ENCODE data around the gene C1QTNF1. TPM values are rescaled to one million over a fixed set of nuclear protein-coding genes. Genes with fewer than 3 reads are reported as not detected.

Gene C1QTNF1
- total RNA-seq, 1 experiment from 2014 or later, result 4.0 TPM

DNA sequence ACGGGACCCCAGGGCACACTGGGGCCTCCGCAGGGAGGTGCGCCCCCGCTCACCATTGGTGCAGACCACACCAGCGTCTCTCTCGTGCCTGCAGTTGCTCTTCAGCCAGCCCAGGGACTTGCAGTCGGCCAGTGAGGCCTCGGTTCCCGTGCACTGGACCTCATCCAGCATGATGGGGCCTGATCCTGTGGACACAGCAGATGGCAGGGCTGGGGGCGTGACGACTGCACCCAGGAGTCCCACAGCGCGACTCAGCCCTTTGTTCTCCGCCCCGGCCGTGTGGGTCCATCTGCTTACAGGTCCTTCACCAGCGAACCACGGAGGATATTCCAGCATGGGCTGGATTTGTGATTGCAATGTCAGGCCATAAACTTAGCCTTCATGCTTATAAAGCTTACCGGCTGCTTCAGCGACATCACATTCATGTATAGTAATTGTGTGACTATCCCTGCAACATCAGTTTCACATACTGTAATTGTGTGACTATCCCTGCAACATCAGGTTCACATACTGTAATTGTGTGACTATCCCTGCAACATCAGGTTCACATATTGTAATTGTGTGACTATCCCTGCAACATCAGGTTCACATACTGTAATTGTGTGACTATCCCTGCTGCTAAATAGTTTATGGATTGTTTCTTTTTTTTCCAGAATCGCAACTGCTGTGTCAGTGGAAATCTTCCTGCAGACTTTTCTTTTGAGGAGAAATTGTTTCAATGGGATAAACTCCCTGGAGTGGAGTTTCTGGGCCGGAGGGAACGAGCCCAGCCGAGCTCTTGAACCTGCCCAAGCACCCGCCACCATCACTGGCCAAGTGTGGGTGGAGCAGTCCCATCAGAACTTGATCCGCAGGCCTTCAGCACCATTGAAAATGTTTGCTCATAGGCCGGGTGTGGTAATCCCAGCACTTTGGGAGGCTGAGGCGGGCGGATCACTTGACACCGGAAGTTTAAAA, 49.1 kb upstream of the C1QTNF1 start:
- Histone ChIP-seq H3K4me3 (replicated peaks in 1 of 2; ENCODE audit: low read depth in 1 of 2, low read length in 2 of 2) (no peak overlapping the region), H3K9ac (ENCODE audit: low read length) (no peak overlapping the region)
- POLR2A ChIA-PET, result interaction anchor here (0.7 kb wide), 1 partner anchor 103 kb away, joined by 4 read pairs; no protein-coding TSS in a partner anchor

DNA sequence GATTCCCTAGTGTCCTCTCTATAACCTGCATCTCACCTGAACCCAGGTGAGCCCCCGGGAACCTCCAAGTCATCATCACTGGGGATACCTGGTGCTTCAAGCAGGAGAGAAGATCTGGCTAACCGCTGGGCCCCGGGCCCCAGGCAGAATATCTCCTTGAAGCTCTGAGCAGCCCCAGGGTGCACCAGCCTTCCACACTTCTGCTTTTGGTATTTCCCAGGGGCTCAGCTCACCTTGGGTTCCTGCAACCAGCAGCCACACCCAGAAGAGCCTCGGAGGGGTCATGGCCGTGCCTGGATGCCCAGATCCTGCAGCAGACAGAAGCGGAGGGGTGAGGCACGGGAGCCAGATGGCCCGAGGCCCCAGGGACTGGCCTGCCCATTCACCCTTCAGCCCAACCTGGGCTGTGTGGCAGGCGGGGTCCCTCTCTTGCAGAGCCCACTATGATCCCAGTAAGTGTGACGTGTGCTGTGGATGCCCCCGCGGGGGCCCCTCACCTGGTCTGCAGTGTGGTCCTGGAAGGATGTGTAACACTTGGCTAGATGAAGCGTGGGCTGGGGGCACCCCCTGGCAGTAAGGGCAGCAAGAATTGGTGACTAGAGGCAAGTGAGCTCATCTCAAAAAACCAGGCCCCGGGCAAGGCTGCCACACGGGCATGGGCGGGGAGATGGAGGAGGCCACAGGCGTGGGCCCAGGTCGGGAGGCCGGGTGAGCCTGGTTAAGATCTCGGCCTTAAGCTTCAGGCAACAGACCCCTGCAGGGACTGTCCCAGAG, 46.9 kb upstream of the C1QTNF1 start:
- H3K4me3 ChIP-seq (replicated peaks in 1 of 2; ENCODE audit: low read depth in 1 of 2, low read length in 2 of 2), result no peak overlapping the region
- CTCF ChIA-PET, result no interaction called here
- no peak for TF ChIP-seq SRF (IDR thresholded peaks at IDR 0.05; ENCODE audit: low read depth)
- no peak for TF ChIP-seq ZNF274 (IDR thresholded peaks at IDR 0.05; ENCODE audit: low read depth, low read length)
- no peak for TF ChIP-seq ZFX (IDR thresholded peaks at IDR 0.05)
- TF ChIP-seq EGR1 (IDR thresholded peaks at IDR 0.05; ENCODE audit: low read depth), result no peak
- TF ChIP-seq, protein P1, sequence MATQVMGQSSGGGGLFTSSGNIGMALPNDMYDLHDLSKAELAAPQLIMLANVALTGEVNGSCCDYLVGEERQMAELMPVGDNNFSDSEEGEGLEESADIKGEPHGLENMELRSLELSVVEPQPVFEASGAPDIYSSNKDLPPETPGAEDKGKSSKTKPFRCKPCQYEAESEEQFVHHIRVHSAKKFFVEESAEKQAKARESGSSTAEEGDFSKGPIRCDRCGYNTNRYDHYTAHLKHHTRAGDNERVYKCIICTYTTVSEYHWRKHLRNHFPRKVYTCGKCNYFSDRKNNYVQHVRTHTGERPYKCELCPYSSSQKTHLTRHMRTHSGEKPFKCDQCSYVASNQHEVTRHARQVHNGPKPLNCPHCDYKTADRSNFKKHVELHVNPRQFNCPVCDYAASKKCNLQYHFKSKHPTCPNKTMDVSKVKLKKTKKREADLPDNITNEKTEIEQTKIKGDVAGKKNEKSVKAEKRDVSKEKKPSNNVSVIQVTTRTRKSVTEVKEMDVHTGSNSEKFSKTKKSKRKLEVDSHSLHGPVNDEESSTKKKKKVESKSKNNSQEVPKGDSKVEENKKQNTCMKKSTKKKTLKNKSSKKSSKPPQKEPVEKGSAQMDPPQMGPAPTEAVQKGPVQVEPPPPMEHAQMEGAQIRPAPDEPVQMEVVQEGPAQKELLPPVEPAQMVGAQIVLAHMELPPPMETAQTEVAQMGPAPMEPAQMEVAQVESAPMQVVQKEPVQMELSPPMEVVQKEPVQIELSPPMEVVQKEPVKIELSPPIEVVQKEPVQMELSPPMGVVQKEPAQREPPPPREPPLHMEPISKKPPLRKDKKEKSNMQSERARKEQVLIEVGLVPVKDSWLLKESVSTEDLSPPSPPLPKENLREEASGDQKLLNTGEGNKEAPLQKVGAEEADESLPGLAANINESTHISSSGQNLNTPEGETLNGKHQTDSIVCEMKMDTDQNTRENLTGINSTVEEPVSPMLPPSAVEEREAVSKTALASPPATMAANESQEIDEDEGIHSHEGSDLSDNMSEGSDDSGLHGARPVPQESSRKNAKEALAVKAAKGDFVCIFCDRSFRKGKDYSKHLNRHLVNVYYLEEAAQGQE (IDR thresholded peaks at IDR 0.05; ENCODE audit: low read depth), result no peak
- TF ChIP-seq EZH2phosphoT487 (IDR thresholded peaks at IDR 0.05; ENCODE audit: borderline replicate concordance), result no peak
- no peak for TF ChIP-seq CBX3 (IDR thresholded peaks at IDR 0.05; ENCODE audit: low read depth)
- TF ChIP-seq, protein P2, sequence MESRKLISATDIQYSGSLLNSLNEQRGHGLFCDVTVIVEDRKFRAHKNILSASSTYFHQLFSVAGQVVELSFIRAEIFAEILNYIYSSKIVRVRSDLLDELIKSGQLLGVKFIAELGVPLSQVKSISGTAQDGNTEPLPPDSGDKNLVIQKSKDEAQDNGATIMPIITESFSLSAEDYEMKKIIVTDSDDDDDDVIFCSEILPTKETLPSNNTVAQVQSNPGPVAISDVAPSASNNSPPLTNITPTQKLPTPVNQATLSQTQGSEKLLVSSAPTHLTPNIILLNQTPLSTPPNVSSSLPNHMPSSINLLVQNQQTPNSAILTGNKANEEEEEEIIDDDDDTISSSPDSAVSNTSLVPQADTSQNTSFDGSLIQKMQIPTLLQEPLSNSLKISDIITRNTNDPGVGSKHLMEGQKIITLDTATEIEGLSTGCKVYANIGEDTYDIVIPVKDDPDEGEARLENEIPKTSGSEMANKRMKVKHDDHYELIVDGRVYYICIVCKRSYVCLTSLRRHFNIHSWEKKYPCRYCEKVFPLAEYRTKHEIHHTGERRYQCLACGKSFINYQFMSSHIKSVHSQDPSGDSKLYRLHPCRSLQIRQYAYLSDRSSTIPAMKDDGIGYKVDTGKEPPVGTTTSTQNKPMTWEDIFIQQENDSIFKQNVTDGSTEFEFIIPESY (IDR thresholded peaks at IDR 0.05; ENCODE audit: extremely low read depth, insufficient replicate concordance, low read length), result no peak

More for the DNA sequence above, 49.1 kb upstream of the C1QTNF1 start:
- no peak for TF ChIP-seq EZH2 (IDR thresholded peaks at IDR 0.05)
- peak; percentile 54 for TF ChIP-seq POLR2AphosphoS5 (IDR thresholded peaks at IDR 0.05; ENCODE audit: low read depth, low read length)
- peak; percentile 69 for TF ChIP-seq YY1 (IDR thresholded peaks at IDR 0.05; ENCODE audit: extremely low read depth, insufficient replicate concordance, low read depth, low read length)
- no peak for TF ChIP-seq SIN3A (IDR thresholded peaks at IDR 0.05; ENCODE audit: low read depth)
- TF ChIP-seq JUND (IDR thresholded peaks at IDR 0.05), result no peak
- Histone ChIP-seq H3K9me2 (ENCODE audit: insufficient read depth) (no peaks in the 10 kb centered on the region), H3K79me2 (ENCODE audit: insufficient read depth, low read length) (peaks cover 42% of the 10 kb centered on the region), H4K20me1 (ENCODE audit: insufficient read depth) (no peaks in the 10 kb centered on the region), H3K4me1 (ENCODE audit: control insufficient read depth in 1 of 2, insufficient read depth in 2 of 2, low read length in 2 of 2) (peaks cover 27 to 57% of the 10 kb centered on the region in 2 experiments), H3K27ac (ENCODE audit: low read depth, low read length) (peak overlapping the region; percentile 66; the same call in 1 of the 2 replicates), H3K27me3 (ENCODE audit: insufficient read depth, low read length) (no peaks in the 10 kb centered on the region), H3K9me3 (ENCODE audit: control insufficient read depth in 1 of 2, insufficient read depth in 1 of 2, low read depth in 1 of 2, low read length in 2 of 2) (no peaks in the 10 kb centered on the region), H2AFZ (ENCODE audit: low read depth, low read length, poor library complexity, severe bottlenecking) (no peak overlapping the region), H3K36me3 (ENCODE audit: control insufficient read depth in 1 of 2, insufficient read depth in 2 of 2, low read length in 2 of 2) (peaks cover 18 to 44% of the 10 kb centered on the region in 2 experiments; a peak in 3 of 4 replicates), H3K4me2 (ENCODE audit: low read length) (peak overlapping the region; percentile 48)
- RAD21 ChIA-PET (ENCODE audit: low non-redundant PET in 1 of 2, low total read pairs in 2 of 2, uncharacterized antibody in 2 of 2, unreplicated experiment in 2 of 2), result no interaction called here
- ATAC-seq (peak; percentile 23), DNase-seq (ENCODE audit: low read depth, low spot score) (peak; percentile 67)
- intact Hi-C loops (cut with micrococcal nuclease), result loop anchor here (5.0 kb wide), 1 partner anchor 808 kb away; the partner anchor contains the start of gene SYNGR2
- BruUV-seq (replicated peaks), result no TSS peak
- CTCF ChIA-PET, result interaction anchor here (0.6 to 2.1 kb wide), 4 partner anchors 9 to 113 kb away, joined by 3 to 10 read pairs (median 4); no protein-coding TSS in a partner anchor

More for the DNA sequence above, 46.9 kb upstream of the C1QTNF1 start:
- H4K20me1 ChIP-seq (ENCODE audit: insufficient read depth), result no peaks in the 10 kb centered on the region
- no peak overlapping the region for H2AFZ ChIP-seq (ENCODE audit: low read depth, low read length, poor library complexity, severe bottlenecking)
- H3K4me1 ChIP-seq (ENCODE audit: control insufficient read depth in 1 of 2, insufficient read depth in 2 of 2, low read length in 2 of 2), result peaks cover 35 to 57% of the 10 kb centered on the region in 2 experiments
- intact Hi-C loops (cut with micrococcal nuclease), result loop anchor here (5.0 kb wide), 1 partner anchor 810 kb away; the partner anchor contains the start of gene SYNGR2
- ATAC-seq, result no peak
- H3K9me2 ChIP-seq (ENCODE audit: insufficient read depth), result no peaks in the 10 kb centered on the region
- no peaks in the 10 kb centered on the region for H3K27me3 ChIP-seq (ENCODE audit: insufficient read depth, low read length)
- H3K36me3 ChIP-seq (ENCODE audit: control insufficient read depth in 1 of 2, insufficient read depth in 2 of 2, low read length in 2 of 2), result peaks cover 14 to 30% of the 10 kb centered on the region in 2 experiments; a peak in 3 of 4 replicates
- POLR2A ChIA-PET, result no interaction called here
- H3K9ac ChIP-seq (ENCODE audit: low read length), result no peak overlapping the region
- RAD21 ChIA-PET (ENCODE audit: low non-redundant PET in 1 of 2, low total read pairs in 2 of 2, uncharacterized antibody in 2 of 2, unreplicated experiment in 2 of 2), result no interaction called here
- no peaks in the 10 kb centered on the region for H3K9me3 ChIP-seq (ENCODE audit: control insufficient read depth in 1 of 2, insufficient read depth in 1 of 2, low read depth in 1 of 2, low read length in 2 of 2)
- peak overlapping the region; percentile 95 for H3K4me2 ChIP-seq (ENCODE audit: low read length)
- peak overlapping the region; percentile 66; the same call in 1 of the 2 replicates for H3K27ac ChIP-seq (ENCODE audit: low read depth, low read length)
- no TSS peak for BruUV-seq (replicated peaks)
- peaks cover 31% of the 10 kb centered on the region for H3K79me2 ChIP-seq (ENCODE audit: insufficient read depth, low read length)
- no peak for DNase-seq (ENCODE audit: low read depth, low spot score)

Measured in HCT116 (cell line).